Non-pigmented ciliary epithelial cell (primary cell): Measurements from ENCODE around the gene PEG3.
A peak's percentile ranks its signal among the peaks of the same experiment; 100 is the strongest.
"Not testable (repeated sequence)": the region's sequence is repeated elsewhere in the genome, so short reads cannot be mapped to it uniquely, and the experiment has no call there.

Experiments used
- DNase-seq: peaks from one replicate; pipeline ENCODE4 v3.0.0-alpha.2; 2010; ENCODE audit warnings: low read depth

PEG3 gene

GRCh38 chr19:56840451-56841192, at the start of gene PEG3, which contains the start of gene ZIM2:
PEG3 (minus strand) TSS chr19:56840726; CDS start chr19:56824655, 16,071 bp downstream.
ZIM2 (minus strand) TSS chr19:56840726; CDS start chr19:56824277, 16,449 bp downstream.
- DNase-seq = no peak

DNA sequence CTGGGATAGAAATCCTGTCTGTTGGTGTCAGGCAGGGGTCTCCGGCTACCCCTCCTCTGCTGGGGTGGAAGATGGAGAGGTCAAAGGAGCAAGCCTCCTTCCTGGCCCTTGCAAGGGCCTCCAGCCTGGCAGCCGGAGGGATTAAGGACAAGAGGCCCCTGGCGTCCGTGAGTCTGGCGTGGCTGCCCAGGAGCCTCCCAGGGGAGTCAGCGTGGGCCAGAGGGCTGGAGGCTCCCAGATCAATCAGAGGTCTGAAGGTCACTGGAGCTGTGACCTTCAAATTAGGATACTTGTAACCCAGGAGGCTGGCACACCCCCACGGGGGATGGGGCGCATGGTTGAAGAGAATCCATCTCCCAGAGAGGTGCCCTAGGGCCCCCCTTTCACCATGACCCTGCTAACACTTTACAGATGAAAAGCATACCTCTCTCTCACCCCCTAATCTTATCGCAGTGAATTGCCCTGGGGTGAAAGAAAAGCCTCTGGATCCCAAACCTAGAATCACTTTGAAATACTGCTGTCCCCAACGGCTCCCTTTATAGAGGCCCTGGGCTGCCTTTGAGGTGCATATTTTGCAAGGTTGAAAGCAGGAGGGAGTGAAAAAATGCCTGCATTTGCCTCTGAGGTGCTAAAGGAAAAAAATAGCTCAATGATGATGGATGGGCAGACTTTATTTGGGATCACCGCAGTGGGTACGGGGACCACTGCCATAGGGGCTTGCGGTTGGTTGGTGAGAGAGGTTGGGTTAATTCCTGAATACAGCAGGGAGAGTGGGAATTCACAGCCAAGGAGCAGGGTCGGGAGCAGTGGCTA, 44.9 kb upstream of the PEG3 start:
- DNase-seq = no peak

GRCh38 chr19:56884441-56884840, 43.9 kb upstream of the PEG3 start:
- DNase-seq = no peak

GRCh38 chr19:56880592-56881190, 40.2 kb upstream of the PEG3 start:
- no peak for DNase-seq

DNA sequence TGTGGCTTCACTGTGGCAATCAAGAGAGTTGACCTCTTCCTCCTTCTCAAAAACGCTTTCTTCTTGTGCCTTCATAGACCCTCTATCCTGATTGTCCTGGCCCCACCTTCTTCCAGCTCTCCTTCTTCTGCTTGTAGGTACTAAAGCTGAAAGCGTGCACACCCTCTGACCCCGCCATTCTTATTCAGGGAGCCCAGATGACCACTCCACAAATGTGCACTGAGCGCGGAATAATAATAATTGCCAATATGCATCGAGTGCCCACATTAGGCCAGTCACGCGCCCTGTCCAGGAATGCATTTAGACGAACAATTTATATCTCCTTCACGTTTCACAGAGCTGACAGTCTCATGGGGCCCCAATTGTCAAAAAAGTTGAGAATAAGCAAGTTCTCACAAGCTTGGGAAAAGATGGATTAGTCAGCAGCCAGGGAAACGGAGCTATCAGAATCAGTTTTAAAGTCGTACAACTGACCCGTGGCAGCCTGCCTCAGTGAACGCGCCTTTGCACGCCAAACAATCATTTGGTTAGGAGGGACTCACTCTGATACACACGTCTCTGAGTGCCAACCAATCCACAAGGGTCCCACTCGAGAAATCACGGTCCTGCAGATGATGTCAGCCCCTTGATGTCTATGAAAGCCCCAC, 36.7 kb upstream of the PEG3 start:
- no peak for DNase-seq

DNA sequence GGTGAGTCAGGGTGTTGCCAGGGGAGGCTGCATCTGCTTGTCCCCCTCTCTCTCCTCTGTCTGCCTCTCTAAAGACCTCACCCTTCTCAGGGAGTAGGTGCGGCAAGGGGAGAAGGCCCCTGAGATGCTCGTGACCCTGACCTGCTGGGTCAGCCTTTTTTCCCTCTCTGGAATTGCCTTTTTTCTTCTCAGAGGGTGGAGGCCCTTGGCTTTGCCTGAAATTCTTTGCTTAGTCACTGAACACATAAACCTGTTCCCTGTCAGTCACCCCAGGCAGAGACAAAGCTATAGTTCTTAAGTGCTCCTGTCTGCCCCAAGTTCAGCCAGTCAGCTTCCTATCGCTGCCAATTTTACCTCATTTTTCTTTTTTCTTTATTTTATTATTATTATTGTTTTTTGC, 35.2 kb upstream of the PEG3 start:
- no peak for DNase-seq

GRCh38 chr19:56874530-56874929, 34.0 kb upstream of the PEG3 start:
- no peak for DNase-seq

DNA sequence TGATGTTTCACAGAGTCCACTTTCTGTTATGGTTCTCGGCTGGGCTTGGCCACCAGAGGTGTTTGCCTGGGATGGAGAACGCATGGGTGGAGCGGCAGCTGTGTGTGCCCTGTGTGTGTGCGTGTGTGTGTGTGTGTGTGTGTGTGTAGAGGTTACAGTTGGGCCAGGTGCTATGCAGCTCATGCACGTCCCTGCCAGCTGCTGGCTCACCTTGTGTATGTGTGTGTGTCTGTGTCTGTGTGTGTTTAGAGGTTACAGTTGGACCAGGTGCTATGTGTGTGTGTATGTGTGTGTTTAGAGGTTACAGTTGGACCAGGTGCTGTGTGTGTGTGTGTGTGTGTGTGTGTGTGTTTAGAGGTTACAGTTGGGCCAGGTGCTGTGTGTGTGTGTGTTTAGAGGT, 33.0 kb upstream of the PEG3 start:
- no peak for DNase-seq

DNA sequence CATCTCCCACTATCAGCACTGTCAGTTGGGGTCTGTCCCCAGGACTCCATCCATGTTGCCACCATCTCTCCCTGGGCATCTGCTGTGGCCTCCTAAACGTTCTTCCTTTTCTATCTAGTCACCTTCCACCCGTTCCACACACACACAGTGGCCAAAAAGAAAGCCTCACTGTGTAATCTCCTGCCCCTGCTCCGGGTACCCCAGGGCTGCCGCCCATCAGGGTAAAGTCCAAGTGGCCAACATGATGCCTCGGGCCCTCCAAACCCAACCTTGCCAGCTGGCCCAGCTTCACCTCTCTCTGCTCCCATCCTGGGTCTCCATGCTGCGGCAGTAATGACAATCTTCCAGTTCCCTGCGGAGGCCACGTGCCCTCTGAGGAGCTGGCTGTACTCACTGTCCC, 29.4 kb upstream of the PEG3 start:
- no peak for DNase-seq

GRCh38 chr19:56868446-56868845, 27.9 kb upstream of the PEG3 start:
- no peak for DNase-seq

GRCh38 chr19:56866538-56866937, 26.0 kb upstream of the PEG3 start:
- no peak for DNase-seq

DNA sequence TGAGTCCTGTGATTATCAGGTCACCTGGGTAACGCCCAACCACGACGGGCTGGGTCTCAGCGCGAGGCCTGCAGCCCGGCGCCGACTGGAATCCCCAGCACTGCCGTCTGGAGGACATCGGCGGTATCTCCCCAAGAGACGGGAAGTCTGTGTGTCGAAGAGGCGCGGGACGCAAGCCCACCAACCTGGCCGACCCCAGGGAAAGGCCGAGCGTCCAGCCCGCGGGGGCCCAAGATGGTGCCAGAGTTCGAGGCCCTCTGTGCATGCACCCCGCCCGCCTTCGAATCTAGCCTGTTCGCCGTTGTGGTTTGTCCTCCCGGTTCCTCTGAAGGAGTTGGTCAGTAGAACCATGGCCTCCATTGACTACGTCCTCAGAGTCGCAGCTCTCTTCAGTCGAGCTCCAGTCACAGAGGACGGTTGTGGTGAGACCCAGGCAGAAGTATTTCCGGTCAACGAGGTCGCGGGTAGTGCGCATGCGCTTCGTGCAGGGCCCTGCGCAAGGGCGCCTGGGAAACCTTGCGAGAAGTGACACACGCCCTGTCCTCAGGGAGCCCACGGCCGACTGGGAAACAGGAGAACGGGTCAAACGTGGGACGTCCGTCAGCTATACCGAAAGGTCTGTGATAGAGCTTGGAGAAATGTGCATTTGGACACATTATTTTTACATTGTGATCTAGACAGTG, 24.1 kb upstream of the PEG3 start:
- DNase-seq = no peak

GRCh38 chr19:56862741-56863140, 22.2 kb upstream of the PEG3 start:
- no peak for DNase-seq

GRCh38 chr19:56860409-56860808, 19.9 kb upstream of the PEG3 start:
- not testable (repeated sequence) for DNase-seq

- no peak for DNase-seq
These were observed 17.5 kb upstream of the PEG3 start for GRCh38 chr19:56858026-56858425.

DNA sequence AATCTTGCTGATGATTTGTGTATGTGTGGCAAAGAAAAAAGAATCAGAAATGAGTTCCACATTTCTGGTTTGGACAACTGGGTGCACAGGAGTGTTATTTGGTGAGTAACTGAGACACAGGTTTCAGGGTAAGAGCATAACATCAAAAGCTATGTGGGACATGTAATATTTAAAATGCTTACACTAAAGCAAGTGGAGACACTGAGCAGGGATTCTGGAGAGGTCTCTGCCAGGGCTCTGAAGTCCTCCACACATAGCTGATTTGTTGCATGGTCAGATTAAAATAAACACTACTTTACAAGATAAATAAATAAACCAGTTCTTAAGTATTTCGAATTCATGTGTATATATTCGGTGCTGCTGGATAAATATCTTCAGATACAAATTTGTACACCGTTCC, 16.3 kb upstream of the PEG3 start:
- no peak for DNase-seq

GRCh38 chr19:56852361-56852760, 11.8 kb upstream of the PEG3 start:
- DNase-seq = not testable (repeated sequence)

DNA sequence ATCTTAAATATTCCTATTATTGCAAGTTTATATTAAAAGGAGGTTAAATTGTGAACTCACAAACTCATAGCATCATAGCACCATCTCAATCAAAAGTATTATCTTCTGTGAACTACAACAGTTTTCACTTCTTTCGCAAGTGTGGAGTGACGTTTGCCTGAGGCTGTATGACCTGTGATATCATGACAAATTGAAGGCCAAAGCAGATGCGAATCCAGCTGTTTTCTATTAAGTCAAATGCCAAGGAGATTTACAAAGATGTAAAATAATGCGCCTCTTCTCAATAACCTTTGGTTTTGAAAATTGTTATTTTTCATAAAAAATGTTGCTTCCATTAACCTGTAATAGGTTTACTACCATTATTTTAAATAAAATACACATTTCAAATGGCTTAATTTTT, 7.6 kb upstream of the PEG3 start:
- DNase-seq = no peak

GRCh38 chr19:56842412-56842811, 1.9 kb upstream of the PEG3 start:
- no peak for DNase-seq

DNA sequence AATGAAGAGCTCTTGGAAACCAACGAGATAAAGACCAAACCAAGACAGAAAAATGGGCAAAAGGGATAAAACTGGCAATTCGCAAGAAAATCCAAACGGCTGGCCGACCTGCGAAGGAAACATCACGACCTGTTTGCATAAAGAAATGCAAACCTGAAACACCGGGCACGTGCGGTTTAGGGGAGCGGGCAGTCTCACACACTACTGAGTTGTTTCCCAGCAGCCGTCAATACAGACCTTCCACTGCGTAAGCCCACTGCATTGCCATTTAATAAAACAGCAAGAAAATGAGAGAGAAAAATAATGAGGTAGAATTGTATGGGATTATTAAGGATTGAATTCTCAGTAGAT, 642 bp upstream of the PEG3 start:
- no peak for DNase-seq

GRCh38 chr19:56839652-56840450, 675 bp downstream of the PEG3 start:
- peak; percentile 23 for DNase-seq
